Activated CD4-positive, CD25-positive, alpha-beta regulatory T cell treated with anti-CD3 and anti-CD28 coated beads, Interleukin-2, amount 50 U/mL, for 16 hours (primary cell): ENCODE results near the gene CHD6.

Experiments
- DNase-seq: peaks from one replicate; pipeline ENCODE4 v3.0.0-alpha.2; 2020; ENCODE audit warnings: low read depth, low spot score

Gene CHD6

GRCh38 chr20:41394081-41394480 is 224.1 kb downstream of the CHD6 start:
- no peak for DNase-seq

- no peak for DNase-seq
Measured at GRCh38 chr20:41393705-41394066, 224.5 kb downstream of the CHD6 start.

- DNase-seq: no peak
Measured at GRCh38 chr20:41392871-41393704, 225.1 kb downstream of the CHD6 start.

DNA sequence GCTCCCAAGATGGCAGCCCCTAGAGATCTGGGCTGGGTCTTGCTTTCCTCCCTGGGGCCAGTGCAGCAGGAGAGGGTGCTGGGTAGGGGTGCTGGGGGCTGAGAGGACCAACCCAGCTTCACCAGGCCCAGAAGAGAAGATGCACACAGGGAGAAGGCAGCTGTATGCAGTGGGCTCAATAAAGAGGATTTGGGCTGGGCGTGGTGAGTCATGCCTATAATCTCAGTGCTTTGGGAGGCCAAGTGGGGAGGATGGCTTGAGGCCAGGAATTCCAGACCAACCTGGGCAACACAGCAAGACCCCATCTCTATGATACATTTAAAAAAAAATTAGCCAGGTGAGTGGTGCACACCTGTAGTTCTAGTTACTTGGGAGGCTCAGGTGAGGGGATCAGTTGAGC is 225.9 kb downstream of the CHD6 start:
- no peak for DNase-seq

DNA sequence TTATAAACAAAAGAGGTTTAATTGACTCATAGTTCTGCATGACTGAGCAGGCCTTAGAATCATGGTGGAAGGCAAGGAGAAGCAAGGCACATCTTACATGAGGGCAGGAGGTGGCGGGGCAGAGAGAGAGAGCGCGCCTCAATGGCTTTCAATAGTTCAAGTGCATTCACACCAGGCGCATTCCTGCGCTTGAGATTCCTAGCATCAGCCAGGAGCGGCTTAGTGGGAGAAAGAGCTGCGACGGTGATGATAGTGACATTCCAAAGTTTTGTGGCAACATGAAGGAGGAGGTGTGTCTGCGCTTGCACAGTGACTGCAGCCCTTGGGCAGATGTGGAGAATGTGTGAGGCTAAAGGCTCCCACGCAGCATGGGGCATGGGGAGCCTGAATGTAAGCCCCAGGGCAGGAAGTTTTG is 226.6 kb downstream of the CHD6 start:
- DNase-seq: no peak

- no peak for DNase-seq
Measured at GRCh38 chr20:41390889-41391288, 227.3 kb downstream of the CHD6 start.

- no peak for DNase-seq
Measured at GRCh38 chr20:41387444-41387851, 230.7 kb downstream of the CHD6 start.

- no peak for DNase-seq
Measured at GRCh38 chr20:41386502-41387427, 231.4 kb downstream of the CHD6 start.

GRCh38 chr20:41382791-41383305 is 235.3 kb downstream of the CHD6 start:
- no peak for DNase-seq

GRCh38 chr20:41380551-41381193 is 237.5 kb downstream of the CHD6 start:
- no peak for DNase-seq

DNA sequence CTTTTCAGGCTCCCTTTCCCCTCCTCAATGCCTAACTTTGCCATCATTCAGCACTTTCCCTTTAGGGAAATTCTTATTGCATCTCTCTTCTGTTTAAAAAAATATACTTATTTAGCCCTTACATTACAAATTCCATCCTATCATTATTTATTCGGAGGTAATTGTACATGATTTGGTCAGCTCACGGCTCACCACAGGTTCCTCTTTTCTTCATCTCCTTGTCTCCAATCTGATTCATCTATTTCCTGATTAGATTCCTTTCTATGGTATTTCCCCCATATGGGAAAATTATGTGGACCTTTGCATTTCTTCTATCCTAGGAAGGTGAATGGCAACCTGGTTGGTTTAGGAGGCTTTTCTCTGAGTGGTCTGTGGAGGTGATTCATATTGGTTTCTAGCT is 238.6 kb downstream of the CHD6 start:
- no peak for DNase-seq

DNA sequence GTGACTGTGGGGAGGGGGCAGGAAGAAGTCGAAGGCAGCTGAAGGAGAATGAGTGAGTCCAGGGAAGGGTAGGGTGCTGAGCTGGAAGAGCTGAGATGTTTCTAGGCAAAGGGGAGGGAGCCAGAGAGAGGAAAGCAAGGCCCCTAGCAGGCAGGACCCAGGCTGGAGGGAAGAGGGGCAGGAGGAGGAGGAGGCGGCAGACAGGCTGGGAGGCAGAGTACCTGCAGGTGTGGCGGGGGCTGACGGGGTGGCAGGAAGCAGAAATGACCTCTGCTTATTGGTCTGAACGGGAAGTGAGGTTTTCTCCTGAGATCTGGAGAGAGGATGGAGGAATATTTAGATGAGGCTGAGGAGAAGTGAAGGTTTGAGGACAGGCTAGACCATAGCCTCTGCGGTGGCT is 240.9 kb downstream of the CHD6 start:
- DNase-seq: no peak

- no peak for DNase-seq
Measured at GRCh38 chr20:41376349-41376748, 241.8 kb downstream of the CHD6 start.

DNA sequence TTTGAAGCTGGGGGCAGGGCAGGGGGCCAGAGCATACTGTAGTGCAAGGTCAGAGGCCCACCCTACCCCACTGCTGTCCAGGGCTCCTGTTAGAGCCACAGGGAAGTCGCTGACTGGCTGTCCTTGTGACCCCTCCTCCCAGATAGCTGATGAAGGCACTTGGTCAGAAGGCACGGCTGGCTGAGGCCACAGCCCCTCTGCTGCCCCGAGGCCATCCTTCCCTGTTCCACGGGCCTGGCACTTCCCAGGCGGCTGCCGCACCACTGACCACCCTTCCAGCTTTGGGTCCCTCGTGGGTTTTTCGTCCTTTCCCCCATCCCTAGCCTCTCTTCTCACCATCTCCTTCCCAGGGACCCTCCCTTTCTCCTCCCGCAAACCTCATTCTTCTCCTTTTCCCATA is 242.3 kb downstream of the CHD6 start:
- no peak for DNase-seq

DNA sequence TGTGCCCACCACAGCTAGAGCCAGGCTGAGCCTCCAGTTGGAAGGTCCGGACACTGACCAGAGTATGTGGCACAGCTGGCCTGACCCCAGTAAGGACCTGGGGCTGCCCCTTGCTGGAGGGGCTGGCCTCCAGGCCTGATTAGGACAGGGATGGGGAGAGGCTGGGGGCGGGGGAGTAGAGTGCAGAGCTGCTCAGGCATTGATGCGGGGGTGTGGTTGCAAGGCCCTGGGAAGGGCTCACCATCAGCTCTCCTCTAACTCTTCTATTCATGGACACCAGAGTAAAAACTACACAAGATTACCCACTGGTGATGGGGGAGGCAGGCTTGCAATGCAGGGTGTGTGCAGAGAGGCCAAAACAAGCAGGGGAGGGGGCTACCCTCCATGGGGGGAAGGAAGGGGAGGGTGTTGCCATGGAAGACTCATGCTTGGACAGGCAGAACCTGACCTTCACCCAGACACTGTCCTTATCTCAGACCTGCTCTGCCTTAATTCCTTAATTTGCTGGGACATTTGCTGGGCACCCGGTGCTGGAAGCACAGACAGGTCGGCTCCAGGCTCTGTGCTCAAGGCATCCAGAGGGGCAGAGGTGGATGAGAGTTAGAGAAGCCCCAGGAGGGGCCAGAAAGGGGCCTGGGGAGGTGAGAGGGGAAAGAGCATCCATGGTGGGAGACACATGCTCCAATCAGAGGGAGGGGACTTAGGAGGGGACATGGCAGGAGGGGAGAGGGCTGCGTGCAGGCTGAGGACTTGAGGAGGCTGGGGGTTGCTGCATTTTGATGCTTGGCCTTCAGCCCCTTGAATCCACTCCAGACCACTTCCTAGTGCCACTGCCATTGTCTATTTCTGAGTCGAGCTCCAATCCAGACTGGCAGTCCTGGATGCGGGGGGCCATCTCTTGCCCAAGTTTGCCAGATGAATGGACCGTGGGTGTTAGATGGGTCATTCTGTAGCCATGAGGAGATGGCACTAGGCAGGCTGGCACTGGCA is 244.0 kb downstream of the CHD6 start:
- DNase-seq: no peak

DNA sequence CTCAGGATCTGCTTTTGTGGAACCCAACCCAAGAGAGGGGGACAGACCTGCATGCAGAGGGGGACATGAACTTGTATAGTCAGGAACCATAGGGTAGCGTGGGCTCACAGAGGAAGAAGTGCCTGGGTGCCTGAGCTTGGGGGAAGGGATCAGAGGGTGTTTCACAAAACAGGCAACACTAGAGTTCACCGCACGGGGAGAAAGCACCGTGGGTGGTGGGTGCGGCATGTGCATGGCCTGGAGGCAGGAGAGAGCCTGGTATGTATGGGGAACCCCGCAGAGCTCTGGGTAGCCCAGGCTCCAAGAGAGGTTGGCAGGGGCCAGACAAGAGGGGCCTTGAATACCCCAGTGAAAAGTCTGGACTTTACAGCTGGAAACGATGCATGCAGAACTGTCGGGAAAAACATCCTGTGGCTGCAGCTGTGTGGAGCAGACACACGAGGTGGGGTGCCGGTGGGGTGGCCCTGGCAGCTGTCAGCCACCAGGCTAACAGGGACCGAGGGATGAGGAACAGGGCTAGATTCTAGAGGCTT is 244.9 kb downstream of the CHD6 start:
- DNase-seq: no peak

- DNase-seq: no peak
Measured at GRCh38 chr20:41371371-41371770, 246.8 kb downstream of the CHD6 start.

DNA sequence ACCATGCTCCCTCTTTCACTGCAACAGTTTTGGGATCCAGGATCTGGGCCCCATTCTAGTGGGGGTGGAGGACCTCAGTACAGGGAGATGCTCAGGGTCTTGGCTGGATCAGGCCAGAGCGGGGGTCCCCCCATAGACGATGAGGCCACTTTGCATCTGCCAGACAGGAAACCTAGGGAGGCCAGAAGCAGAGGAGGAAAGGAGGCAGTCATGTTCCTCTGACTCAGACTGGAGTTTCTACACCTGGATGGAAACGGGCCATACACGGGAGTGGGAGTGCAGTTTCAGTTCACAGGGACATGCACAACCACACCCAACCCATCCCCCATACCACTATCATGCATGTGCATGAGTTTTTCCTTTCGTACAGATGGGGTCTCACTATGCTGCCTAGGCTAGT is 248.0 kb downstream of the CHD6 start:
- DNase-seq: no peak

DNA sequence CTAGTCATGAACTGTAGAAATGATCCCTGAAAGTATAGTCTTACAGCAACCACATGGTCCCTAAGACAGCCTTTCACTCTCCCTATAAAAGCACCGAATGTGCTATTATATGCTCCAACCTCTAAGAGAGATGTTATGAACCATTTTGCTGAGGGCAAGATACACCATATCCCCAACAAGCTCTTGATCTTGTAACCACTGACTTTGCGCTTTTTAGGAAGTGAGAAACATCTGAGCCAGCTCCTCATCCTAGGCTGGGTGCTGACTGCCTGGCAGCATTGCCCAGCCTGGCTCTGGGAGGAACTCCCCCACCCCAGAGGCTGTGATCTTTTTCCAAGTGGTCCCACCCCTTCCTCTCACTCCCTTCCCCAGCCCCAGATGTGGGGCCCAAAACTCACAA is 248.5 kb downstream of the CHD6 start:
- no peak for DNase-seq

GRCh38 chr20:41367956-41368355 is 250.2 kb downstream of the CHD6 start:
- no peak for DNase-seq

- DNase-seq: no peak
Measured at GRCh38 chr20:41367393-41367695, 250.8 kb downstream of the CHD6 start.
